Fibroblast of skin of left biceps (primary cell): ENCODE data around the gene MRPS26.
A peak's percentile ranks its signal among the peaks of the same experiment; 100 is the strongest.
"Not testable (repeated sequence)": the region's sequence is repeated elsewhere in the genome, so short reads cannot be mapped to it uniquely, and the experiment has no call there.

Source experiments
- DNase-seq, 2 experiments: peaks; one replicate each; pipeline ENCODE4 v3.0.0-alpha.2; 2013; ENCODE audit warnings: low read depth in 2 of 2

Gene MRPS26

DNA sequence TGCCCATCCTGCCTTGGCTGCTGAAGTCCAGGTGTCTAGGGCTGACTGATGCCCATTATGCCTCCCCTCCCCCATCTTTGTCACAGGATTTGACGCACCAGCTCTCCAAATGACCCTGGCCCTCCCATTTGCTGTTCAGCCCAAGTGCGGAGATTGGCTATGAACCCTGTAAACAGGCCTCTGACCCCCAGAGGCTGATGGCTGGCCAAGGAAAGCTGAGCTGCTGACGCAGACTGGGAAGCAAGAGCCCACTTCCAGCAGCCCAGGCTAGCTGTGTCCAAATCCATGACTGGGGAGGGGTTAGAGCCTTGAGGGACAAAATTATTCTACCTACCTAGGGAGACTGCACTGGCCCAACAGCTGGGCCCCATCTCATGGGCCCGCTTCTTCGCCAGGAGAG is 3.2 kb upstream of the MRPS26 start:
- no peak for DNase-seq

DNA sequence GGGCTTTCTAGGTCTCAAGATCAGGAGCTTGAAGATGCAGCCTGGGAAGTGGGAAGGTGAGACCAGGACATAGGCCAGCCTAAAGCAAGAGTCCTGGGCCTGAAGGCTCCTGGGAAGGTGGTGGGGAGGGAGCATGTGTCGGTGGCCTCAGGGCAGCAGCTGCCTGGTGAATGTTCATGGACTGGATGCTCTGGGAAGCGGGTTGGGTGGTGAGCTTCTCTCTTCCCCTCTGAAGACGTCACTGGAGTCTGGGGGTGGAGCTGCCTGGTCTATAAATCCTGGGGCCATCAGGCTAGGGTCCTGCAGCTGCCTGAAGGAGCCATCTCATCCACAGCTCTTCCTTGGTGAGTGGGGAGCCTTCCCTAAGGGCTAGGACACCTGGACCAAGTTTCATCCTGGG is 2.5 kb upstream of the MRPS26 start, which contains the start of gene GNRH2:
Gene GNRH2, plus strand, starts transcription at position 301 of the 400 bp plus-strand sequence. CDS start 793 bp downstream, outside the sequence.
- DNase-seq = no peak

DNA sequence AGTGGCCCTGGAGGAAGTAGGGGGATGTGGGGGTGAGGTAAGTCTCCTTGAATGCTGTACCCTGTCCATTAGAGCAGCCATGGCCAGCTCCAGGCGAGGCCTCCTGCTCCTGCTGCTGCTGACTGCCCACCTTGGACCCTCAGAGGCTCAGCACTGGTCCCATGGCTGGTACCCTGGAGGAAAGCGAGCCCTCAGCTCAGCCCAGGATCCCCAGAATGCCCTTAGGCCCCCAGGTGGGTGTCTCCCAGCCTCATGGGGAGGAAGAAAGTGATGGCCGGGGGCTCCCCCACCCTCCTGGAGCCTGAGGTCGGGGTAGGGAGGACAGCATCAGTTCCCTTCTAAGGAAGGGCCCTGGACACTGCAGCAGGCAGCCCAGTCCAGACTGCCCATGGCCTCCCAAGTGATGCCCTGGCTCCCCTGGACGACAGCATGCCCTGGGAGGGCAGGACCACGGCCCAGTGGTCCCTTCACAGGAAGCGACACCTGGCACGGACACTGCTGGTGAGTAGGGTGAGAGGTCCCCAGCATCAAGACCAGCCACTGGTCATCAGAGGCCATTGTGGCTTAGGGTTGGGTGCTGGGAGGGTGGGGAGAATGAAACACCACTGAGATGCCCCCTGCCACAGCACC is 1.4 kb upstream of the MRPS26 start:
- DNase-seq = no peak

- peak in 1 of 2 experiments; percentile 7 for DNase-seq
Observed at GRCh38 chr20:3045042-3045815, 623 bp upstream of the MRPS26 start.

GRCh38 chr20:3046677-3047462 is 1.0 kb downstream of the MRPS26 start:
- DNase-seq = no peak

GRCh38 chr20:3047486-3048419 is 1.9 kb downstream of the MRPS26 start:
- DNase-seq = no peak

DNA sequence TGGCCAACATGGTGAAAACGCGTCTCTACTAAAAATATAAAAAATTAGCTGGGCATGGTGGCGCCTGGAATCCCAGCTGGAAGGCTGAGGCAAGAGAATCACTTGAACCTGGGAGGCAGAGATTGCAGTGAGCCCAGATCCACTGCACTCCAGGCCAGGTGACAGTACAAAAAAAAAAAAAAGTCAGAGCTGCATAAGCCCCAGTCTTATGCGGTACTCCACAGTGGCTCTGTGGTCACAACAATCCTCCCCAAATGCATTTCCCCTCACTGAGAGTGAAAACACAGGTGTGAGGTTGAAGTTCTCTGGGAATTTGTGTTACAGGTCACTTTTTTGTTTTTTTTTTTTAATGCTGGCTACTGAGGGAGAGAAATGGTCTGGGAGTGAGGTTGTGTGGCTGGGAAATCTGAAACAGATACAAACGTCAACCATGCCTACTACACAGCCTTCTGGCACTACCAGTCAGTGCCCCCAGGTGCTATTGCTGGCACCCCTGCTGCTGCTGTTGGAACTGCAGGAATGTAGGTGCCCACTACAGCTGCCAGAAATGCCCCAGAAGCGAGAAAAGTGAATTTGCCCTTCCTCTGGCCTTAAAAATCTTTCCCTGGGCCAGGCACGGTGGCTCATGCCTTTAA is 5.7 kb downstream of the MRPS26 start:
- no peak for DNase-seq

- DNase-seq = no peak
Observed at GRCh38 chr20:3059489-3059888, 13.6 kb downstream of the MRPS26 start.

DNA sequence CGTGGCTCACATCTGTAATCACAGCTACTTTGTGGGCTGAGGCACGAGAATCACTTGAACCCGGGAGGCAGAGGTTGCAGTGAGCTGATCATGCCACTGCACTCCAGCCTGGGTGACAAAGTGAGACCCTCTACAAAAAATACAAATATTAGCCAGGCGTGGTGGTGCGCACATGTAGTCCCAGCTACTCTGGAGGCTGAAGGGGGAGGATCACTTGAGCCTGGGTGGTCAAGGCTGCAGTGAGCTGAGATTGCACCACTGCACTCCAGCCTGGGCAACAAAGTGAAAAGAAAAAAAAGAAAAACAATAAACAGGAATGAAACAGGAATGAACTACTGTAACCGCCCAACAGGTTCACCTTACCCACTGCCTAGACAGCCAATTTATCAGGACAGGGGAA is 18.3 kb downstream of the MRPS26 start:
- not testable (repeated sequence) for DNase-seq

DNA sequence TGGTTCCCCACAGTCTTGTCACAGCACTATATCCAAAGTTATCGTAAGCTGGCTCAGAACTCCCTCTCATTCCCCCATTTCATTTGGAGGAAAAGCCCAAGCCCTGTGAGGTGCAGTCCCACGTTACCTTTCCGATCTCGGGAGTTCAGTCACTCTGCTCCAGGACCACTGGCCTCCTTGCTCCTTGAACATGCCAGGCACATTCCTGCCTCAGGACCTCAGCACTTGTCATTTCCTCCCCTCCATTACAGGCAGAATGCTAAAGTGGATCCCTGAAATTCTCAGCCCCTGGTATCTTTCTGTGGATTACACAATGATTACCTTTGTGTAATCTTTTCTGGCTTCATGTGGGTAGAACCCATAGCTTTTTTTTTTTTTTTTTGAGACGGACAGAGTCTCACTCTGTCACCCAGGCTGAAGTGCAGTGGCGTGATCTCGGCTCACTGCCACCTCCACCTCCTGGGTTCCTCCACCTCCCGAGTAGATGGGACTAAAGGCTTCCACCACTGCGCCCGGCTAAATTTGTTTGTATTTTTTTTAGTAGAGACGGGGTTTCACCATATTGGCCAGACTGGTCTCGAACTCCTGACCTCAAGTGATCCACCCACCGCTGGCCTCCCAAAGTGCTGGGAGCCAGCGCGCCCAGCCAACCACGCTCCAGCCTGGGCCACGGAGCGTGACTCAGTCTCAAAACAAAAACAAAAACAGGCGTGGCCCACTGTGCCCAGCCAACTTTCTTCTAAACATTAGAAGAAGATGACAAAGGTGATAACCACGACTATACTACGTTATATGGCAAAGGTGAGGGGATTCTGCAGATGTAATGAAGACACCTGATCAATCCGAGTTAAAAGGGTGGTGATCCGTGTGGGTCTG is 21.5 kb downstream of the MRPS26 start:
- DNase-seq = no peak

DNA sequence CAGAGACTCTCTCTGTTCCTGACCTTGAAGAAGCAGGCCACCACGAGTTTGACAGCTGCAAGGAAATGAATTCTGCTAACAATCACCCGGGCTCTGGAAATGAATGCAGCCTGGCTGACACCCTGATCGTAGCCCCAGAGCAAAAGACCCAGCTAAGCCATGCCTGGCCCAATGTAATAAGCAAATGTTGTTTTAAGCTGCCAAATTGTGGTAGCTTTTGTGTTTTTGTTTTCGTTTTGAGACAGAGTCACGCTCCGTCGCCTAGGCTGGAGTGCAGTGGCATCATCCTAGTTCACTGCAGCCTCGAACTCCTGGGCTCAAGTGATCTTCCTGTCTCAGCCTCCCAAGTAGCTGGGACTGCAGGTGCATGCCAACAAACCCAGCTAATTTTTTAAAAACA is 22.2 kb downstream of the MRPS26 start:
- DNase-seq = no peak

- DNase-seq = no peak
Observed at GRCh38 chr20:3068986-3069900, 23.4 kb downstream of the MRPS26 start.

DNA sequence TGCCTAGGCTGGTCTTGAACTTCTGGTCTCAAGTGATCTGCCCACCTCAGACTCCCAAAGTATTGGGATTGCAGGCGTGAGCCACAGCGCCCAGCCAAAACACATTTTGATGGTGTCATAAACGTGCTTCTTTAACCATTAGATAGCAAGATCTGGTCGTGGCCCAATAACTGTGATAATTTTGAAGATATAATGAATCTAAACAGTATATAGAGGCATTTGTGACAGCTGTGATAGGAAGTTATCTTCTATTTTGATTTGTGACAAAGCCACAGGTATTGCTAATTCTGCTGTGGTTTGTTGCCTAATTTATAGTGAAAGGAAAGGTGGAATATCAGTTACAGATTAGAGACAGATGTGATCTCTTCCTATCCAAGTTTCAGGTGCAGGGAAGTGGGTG is 24.9 kb downstream of the MRPS26 start:
- DNase-seq = no peak

DNA sequence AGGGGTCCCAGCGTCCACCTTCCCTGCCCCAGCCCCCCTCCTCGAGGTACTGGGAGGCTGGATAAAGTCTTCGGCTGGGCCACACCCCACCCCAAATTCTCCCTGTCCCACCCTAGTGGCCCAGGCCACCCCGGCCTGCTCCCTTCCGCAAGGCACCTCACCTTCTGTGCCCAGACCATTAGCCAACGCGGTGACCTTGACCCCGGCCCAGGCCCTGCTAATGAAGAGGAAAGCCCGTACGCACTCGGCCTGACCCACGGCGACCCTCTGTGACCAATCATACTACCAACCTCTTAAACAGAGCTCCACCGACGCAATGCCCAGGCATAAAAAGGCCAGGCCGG is 25.4 kb downstream of the MRPS26 start:
- DNase-seq = no peak

GRCh38 chr20:3071610-3072529 is 26.0 kb downstream of the MRPS26 start, which contains the start of gene OXT:
Gene OXT (plus strand): TSS chr20:3071620. CDS start chr20:3071656, 36 bp downstream.
- no peak for DNase-seq

GRCh38 chr20:3072530-3073250 is 26.8 kb downstream of the MRPS26 start:
- no peak for DNase-seq

DNA sequence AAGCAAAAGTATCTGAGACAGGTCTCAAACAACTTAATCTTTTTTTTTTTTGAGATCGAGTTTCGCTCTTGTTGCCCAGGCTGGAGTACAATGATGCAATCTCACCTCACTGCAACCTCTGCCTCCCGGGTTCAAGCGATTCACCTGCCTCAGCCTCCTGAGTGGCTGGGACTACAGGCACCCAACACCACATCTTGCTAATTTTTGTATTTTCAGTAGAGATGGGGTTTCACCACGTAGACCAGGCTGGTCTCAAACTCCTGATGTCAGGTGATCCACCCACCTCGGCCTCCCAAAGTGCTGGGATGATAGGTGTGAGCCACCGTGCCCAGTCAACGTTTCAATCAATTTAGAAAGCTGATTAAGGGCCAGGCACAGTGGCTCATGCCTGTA is 27.4 kb downstream of the MRPS26 start:
- not testable (repeated sequence) for DNase-seq
